ENCODE measurements around the gene SIGLEC11.

SIGLEC11 gene

GRCh38 chr19:49940482-49940791 lies 20.5 kb downstream of the SIGLEC11 start:
- Histone ChIP-seq H3K36me3 (ENCODE audit: insufficient read depth, low read length) (no peaks in the 10 kb centered on the region), H3K4me1 (ENCODE audit: insufficient read depth, low read length, severe bottlenecking) (no peaks in the 10 kb centered on the region), H3K79me2 (ENCODE audit: insufficient read depth, low read length) (no peaks in the 10 kb centered on the region), H4K20me1 (ENCODE audit: insufficient read depth, low read length) (no peaks in the 10 kb centered on the region), H3K27ac (ENCODE audit: low read depth, low read length, poor library complexity, severe bottlenecking) (no peak overlapping the region), H3K4me2 (ENCODE audit: low read length) (no peak overlapping the region), H3K27me3 (ENCODE audit: insufficient read depth, low read length) (no peaks in the 10 kb centered on the region; the same call in 1 of the 2 replicates), H3K9ac (ENCODE audit: low read length) (no peak overlapping the region), H3K9me2 (ENCODE audit: low read depth, low read length) (no peaks in the 10 kb centered on the region), H2AFZ (ENCODE audit: low read length) (no peak overlapping the region), H3K4me3 (ENCODE audit: low read depth, low read length, poor library complexity, severe bottlenecking) (no peak overlapping the region), H3F3A (ENCODE audit: insufficient read depth, low read length) (0 out of 2 replicates have a peak, but pooled peaks cover 2% of the 10 kb centered on the region), H3K9me3 (ENCODE audit: low read length) (no peaks in the 10 kb centered on the region)
- TF ChIP-seq EZH2 (IDR thresholded peaks at IDR 0.05; ENCODE audit: borderline replicate concordance, low read length) (no peak), CTCF (IDR thresholded peaks at IDR 0.05; ENCODE audit: low read length) (no peak)

DNA sequence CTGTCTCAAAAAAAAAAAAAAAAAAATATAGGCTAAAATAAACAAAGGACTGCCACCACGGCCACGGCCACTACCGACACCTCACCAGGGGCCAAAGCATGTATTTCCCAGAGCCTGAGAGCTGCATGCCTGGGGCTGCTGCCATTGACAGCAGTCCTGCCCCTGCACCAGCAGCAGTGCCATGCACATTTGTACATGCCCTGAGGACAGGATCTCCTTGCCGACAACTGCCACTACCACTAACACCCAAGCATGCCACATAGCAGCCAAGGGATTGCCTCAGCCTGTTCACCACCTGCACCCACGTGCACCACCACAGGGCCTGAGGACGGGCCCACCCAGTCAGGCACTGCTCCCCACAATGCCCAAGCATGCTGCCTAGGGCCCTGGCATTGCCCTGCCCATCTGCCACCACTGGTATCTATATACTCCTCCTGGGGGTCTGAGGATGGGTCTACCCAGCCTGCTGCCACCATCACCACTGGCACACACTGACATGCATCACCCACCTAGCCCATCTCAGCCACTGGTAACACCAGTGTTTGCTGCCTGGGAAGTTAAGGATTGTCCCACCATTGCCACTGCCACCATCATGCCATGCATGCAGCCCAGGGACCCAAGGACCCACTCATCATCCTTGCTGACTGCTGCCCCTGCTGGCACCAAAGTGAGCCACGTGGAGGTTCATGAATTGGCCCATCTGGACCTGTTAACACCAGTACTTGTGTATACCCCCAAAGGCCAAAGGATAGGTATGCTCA lies 21.1 kb downstream of the SIGLEC11 start:
- Histone ChIP-seq H3K79me2 (ENCODE audit: insufficient read depth, low read length) (no peaks in the 10 kb centered on the region), H3K4me2 (ENCODE audit: low read length) (no peak overlapping the region), H2AFZ (ENCODE audit: low read length) (no peak overlapping the region), H3K27ac (ENCODE audit: low read depth, low read length, poor library complexity, severe bottlenecking) (no peak overlapping the region), H3K36me3 (ENCODE audit: insufficient read depth, low read length) (no peaks in the 10 kb centered on the region), H4K20me1 (ENCODE audit: insufficient read depth, low read length) (no peaks in the 10 kb centered on the region), H3F3A (ENCODE audit: insufficient read depth, low read length) (0 out of 2 replicates have a peak, but pooled peaks cover 2% of the 10 kb centered on the region), H3K27me3 (ENCODE audit: insufficient read depth, low read length) (no peaks in the 10 kb centered on the region; the same call in 1 of the 2 replicates), H3K4me1 (ENCODE audit: insufficient read depth, low read length, severe bottlenecking) (no peaks in the 10 kb centered on the region), H3K4me3 (ENCODE audit: low read depth, low read length, poor library complexity, severe bottlenecking) (no peak overlapping the region), H3K9me3 (ENCODE audit: low read length) (no peaks in the 10 kb centered on the region), H3K9ac (ENCODE audit: low read length) (no peak overlapping the region), H3K9me2 (ENCODE audit: low read depth, low read length) (no peaks in the 10 kb centered on the region)
- TF ChIP-seq CTCF (IDR thresholded peaks at IDR 0.05; ENCODE audit: low read length), result peak; percentile 34; the same call in 1 of the 2 replicates
- TF ChIP-seq EZH2 (IDR thresholded peaks at IDR 0.05; ENCODE audit: borderline replicate concordance, low read length), result no peak

- peaks cover 3% of the 10 kb centered on the region for H3K36me3 ChIP-seq (ENCODE audit: insufficient read depth, low read length)
- H4K20me1 ChIP-seq (ENCODE audit: insufficient read depth, low read length), result no peaks in the 10 kb centered on the region
- no peaks in the 10 kb centered on the region for H3K9me3 ChIP-seq (ENCODE audit: low read length)
- H3K9me2 ChIP-seq (ENCODE audit: low read depth, low read length), result no peaks in the 10 kb centered on the region
- TF ChIP-seq EZH2 (IDR thresholded peaks at IDR 0.05; ENCODE audit: borderline replicate concordance, low read length), result no peak
- TF ChIP-seq CTCF (IDR thresholded peaks at IDR 0.05; ENCODE audit: low read length), result no peak
- no peak overlapping the region for H3K4me3 ChIP-seq (ENCODE audit: low read depth, low read length, poor library complexity, severe bottlenecking)
- H3K79me2 ChIP-seq (ENCODE audit: insufficient read depth, low read length), result no peaks in the 10 kb centered on the region
- H3K27ac ChIP-seq (ENCODE audit: low read depth, low read length, poor library complexity, severe bottlenecking), result no peak overlapping the region
- H3K4me1 ChIP-seq (ENCODE audit: insufficient read depth, low read length, severe bottlenecking), result no peaks in the 10 kb centered on the region
- no peak overlapping the region for H3K4me2 ChIP-seq (ENCODE audit: low read length)
- H3K27me3 ChIP-seq (ENCODE audit: insufficient read depth, low read length), result no peaks in the 10 kb centered on the region; the same call in 1 of the 2 replicates
- 0 out of 2 replicates have a peak, but pooled peaks cover 2% of the 10 kb centered on the region for H3F3A ChIP-seq (ENCODE audit: insufficient read depth, low read length)
- H3K9ac ChIP-seq (ENCODE audit: low read length), result no peak overlapping the region
- H2AFZ ChIP-seq (ENCODE audit: low read length), result no peak overlapping the region
Observed at GRCh38 chr19:49938662-49939061, 22.3 kb downstream of the SIGLEC11 start.

Data from OCI-LY1 (cell line).